HCT116 (cell line): ENCODE measurements around the gene TJP1. TPM values are rescaled to one million over a fixed set of nuclear protein-coding genes. Genes with fewer than 3 reads are reported as not detected.

Experiments
- ATAC-seq: fragments of 200-7000 bp; cut with Tn5 transposase; 2 replicates; pipeline ENCODE4 v1.9.1; 2020; ENCODE audit warnings: mild to moderate bottlenecking, moderate library complexity
- BruUV-seq: library from RNA; stranded (reverse); fragments of 400-500 nt; replicated peaks from 2 replicates; lab custom pipeline; 2021; lab: Mats Ljungman, UMichigan
- CTCF ChIA-PET: fragments of 300-600 bp; sonication (Branson Sonifier 250); formaldehyde crosslinking; loops from one replicate; lab custom pipeline; 2021; ENCODE audit warnings: antibody characterized with exemption; lab: Charles Lee
- POLR2A ChIA-PET: fragments of 300-600, 350-600 bp; sonication (Branson Sonifier 250); formaldehyde crosslinking; loops from one replicate; lab custom pipeline; 2021; ENCODE audit warnings: antibody characterized with exemption; lab: Charles Lee
- RAD21 ChIA-PET, 2 experiments: fragments of 300-600 bp; sonication (Branson Sonifier 250); formaldehyde crosslinking; loops; one replicate each; lab custom pipeline; 2023; ENCODE audit warnings: low total read pairs in 2 of 2; ENCODE audit not compliant: uncharacterized antibody in 2 of 2, unreplicated experiment in 2 of 2, low non-redundant PET in 1 of 2; lab: Charles Lee
- DNase-seq: peaks from one replicate; pipeline ENCODE4 v3.0.0-alpha.2; 2010; ENCODE audit warnings: low read depth, low spot score
- H2AFZ ChIP-seq: fragments of 200-600 bp; shearing (Covaris generic), sonication (generic); 2 replicates; pipeline ENCODE4 v1.6.1; 2017; ENCODE audit warnings: low read depth, mixed run types, mixed read lengths, antibody characterized with exemption, low read length; ENCODE audit not compliant: poor library complexity, severe bottlenecking
- H3K27ac ChIP-seq: 2 replicates; pipeline ENCODE4 v1.5.1; 2012; ENCODE audit warnings: low read depth, low read length
- H3K27me3 ChIP-seq: fragments of 200-600 bp; sonication (generic); 2 replicates; pipeline ENCODE4 v1.6.1; 2016; ENCODE audit warnings: mixed run types, low read length, mixed read lengths; ENCODE audit not compliant: insufficient read depth
- H3K36me3 ChIP-seq, 2 experiments: fragments of 200-500 bp in 1 of 2; fragments of 200-600 bp in 1 of 2; sonication (Bioruptor generic) in 1 of 2; sonication (generic) in 1 of 2; 2 replicates each; pipeline versions ENCODE4 v1.5.1 to v1.6.1; 2014 to 2016; ENCODE audit warnings: low read length in 2 of 2, inconsistent platforms in 1 of 2, mixed read lengths in 1 of 2, mixed run types in 1 of 2; ENCODE audit not compliant: insufficient read depth in 2 of 2, control insufficient read depth in 1 of 2
- H3K4me1 ChIP-seq, 2 experiments: fragments of 200-600 bp in 1 of 2; sonication (generic) in 1 of 2; 2 replicates each; pipeline versions ENCODE4 v1.5.1 to v1.6.1; 2012 to 2017; ENCODE audit warnings: low read length in 2 of 2, inconsistent platforms in 1 of 2, mild to moderate bottlenecking in 1 of 2, mixed read lengths in 1 of 2, mixed run types in 1 of 2, moderate library complexity in 1 of 2; ENCODE audit not compliant: insufficient read depth in 2 of 2, control insufficient read depth in 1 of 2
- H3K4me2 ChIP-seq: fragments of 200-600 bp; sonication (generic); 2 replicates; pipeline ENCODE4 v1.6.1; 2017; ENCODE audit warnings: mixed run types, low read length, mixed read lengths
- H3K4me3 ChIP-seq, 2 experiments: fragments of 200-600 bp in 1 of 2; sonication (generic) in 1 of 2; replicated peaks in 1 of 2; 2 replicates each; pipeline ENCODE4 v1.5.1; 2011 to 2016; ENCODE audit warnings: low read length in 2 of 2, control low read depth in 1 of 2, low read depth in 1 of 2, mild to moderate bottlenecking in 1 of 2, mixed read lengths in 1 of 2, mixed run types in 1 of 2
- H3K79me2 ChIP-seq: fragments of 200-600 bp; sonication (generic); 2 replicates; pipeline ENCODE4 v1.6.1; 2017; ENCODE audit warnings: mild to moderate bottlenecking, mixed run types, low read length, moderate library complexity, mixed read lengths; ENCODE audit not compliant: insufficient read depth
- H3K9ac ChIP-seq: fragments of 200-600 bp; sonication (generic); 2 replicates; pipeline ENCODE4 v1.6.1; 2016; ENCODE audit warnings: low read length, mixed read lengths
- H3K9me2 ChIP-seq: fragments of 200-600 bp; sonication (generic), shearing (Covaris generic); 2 replicates; pipeline ENCODE4 v1.6.1; 2017; ENCODE audit warnings: mixed run types, mild to moderate bottlenecking, moderate library complexity; ENCODE audit not compliant: insufficient read depth
- H3K9me3 ChIP-seq, 2 experiments: fragments of 200-500 bp in 1 of 2; fragments of 200-600 bp in 1 of 2; sonication (Bioruptor generic) in 1 of 2; sonication (generic) in 1 of 2; 2 replicates each; pipeline ENCODE4 v1.6.1; 2014 to 2017; ENCODE audit warnings: low read length in 2 of 2, mixed read lengths in 2 of 2, inconsistent platforms in 1 of 2, low read depth in 1 of 2, mild to moderate bottlenecking in 1 of 2, mixed run types in 1 of 2, moderate library complexity in 1 of 2; ENCODE audit not compliant: control insufficient read depth in 1 of 2, insufficient read depth in 1 of 2
- H4K20me1 ChIP-seq: fragments of 200-600 bp; sonication (generic), shearing (Covaris generic); 2 replicates; pipeline ENCODE4 v1.6.1; 2017; ENCODE audit warnings: mixed run types, mild to moderate bottlenecking, moderate library complexity; ENCODE audit not compliant: insufficient read depth
- CBX3 ChIP-seq: IDR thresholded peaks from 2 replicates; pipeline ENCODE4 v1.6.1; 2012; ENCODE audit warnings: low read depth
- CEBPB ChIP-seq: IDR thresholded peaks from 2 replicates; pipeline ENCODE4 v1.6.1; 2012; ENCODE audit warnings: low read depth
- CTCF ChIP-seq, 3 experiments: fragments of 200-600 bp in 1 of 3; sonication (generic) in 1 of 3; IDR thresholded peaks in 2 of 3; conservative IDR thresholded peaks in 1 of 3; 2 replicates each; pipeline ENCODE4 v1.5.1; 2012 to 2017; ENCODE audit warnings: low read depth in 2 of 3, low read length in 2 of 3, antibody characterized with exemption in 1 of 3, borderline replicate concordance in 1 of 3, control low read depth in 1 of 3, mild to moderate bottlenecking in 1 of 3, mixed read lengths in 1 of 3, mixed run types in 1 of 3, moderate library complexity in 1 of 3; ENCODE audit not compliant: insufficient read depth in 1 of 3
- ELF1 ChIP-seq: IDR thresholded peaks from 2 replicates; pipeline ENCODE4 v1.6.1; 2012; ENCODE audit warnings: low read depth, borderline replicate concordance
- JUND ChIP-seq: IDR thresholded peaks from 2 replicates; pipeline ENCODE4 v1.6.1; 2012
- POLR2AphosphoS5 ChIP-seq: IDR thresholded peaks from 2 replicates; pipeline ENCODE4 v1.6.1; 2011; ENCODE audit warnings: mild to moderate bottlenecking, low read depth, low read length, moderate library complexity
- SRF ChIP-seq: IDR thresholded peaks from 2 replicates; pipeline ENCODE4 v1.6.1; 2012; ENCODE audit warnings: low read depth
- YY1 ChIP-seq: IDR thresholded peaks from 2 replicates; pipeline ENCODE4 v1.6.1; 2011; ENCODE audit warnings: low read length, low read depth, moderate library complexity, mild to moderate bottlenecking; ENCODE audit not compliant: insufficient replicate concordance; ENCODE audit errors: extremely low read depth
- ZFX ChIP-seq: fragments of 450-650 bp; IDR thresholded peaks from 2 replicates; pipeline ENCODE4 v1.6.1; 2017
- ZNF274 ChIP-seq: fragments of 200-500 bp; sonication (Bioruptor generic); IDR thresholded peaks from 2 replicates; pipeline ENCODE4 v1.6.1; 2014; ENCODE audit warnings: mild to moderate bottlenecking, low read depth, low read length, inconsistent platforms
- intact Hi-C: fragments of 100-400 bp; cut with micrococcal nuclease; formaldehyde crosslinking; loops from 2 replicates; pipeline ENCODE4 v1.10.0; 2022
- total RNA-seq: library from RNA; stranded (reverse); gene quantifications from one replicate; pipeline ENCODE4 v1.2.1, GENCODE V29; 2021; ENCODE audit not compliant: unreplicated experiment

TJP1 gene
- total RNA-seq, 1 experiment from 2014 or later: 83.6 TPM

GRCh38 chr15:29652595-29652994 is 169.7 kb downstream of the TJP1 start:
- Histone ChIP-seq H4K20me1 (no peaks in the 10 kb centered on the region), H3K9ac (no peak overlapping the region), H3K27me3 (no peaks in the 10 kb centered on the region), H3K9me3 (no peaks in the 10 kb centered on the region), H3K79me2 (no peaks in the 10 kb centered on the region), H3K9me2 (no peaks in the 10 kb centered on the region), H2AFZ (no peak overlapping the region), H3K4me2 (no peak overlapping the region), H3K36me3 (no peaks in the 10 kb centered on the region), H3K4me3 (no peak overlapping the region), H3K4me1 (peaks cover 3 to 10% of the 10 kb centered on the region in 2 experiments; a peak in 3 of 4 replicates), H3K27ac (no peak overlapping the region)
- no peak for DNase-seq
- intact Hi-C loops: loop anchor here (5.0 kb wide), 1 partner anchor 35 kb away; no protein-coding TSS in a partner anchor
- RAD21 ChIA-PET: no interaction called here
- CTCF ChIA-PET: no interaction called here
- POLR2A ChIA-PET: no interaction called here
- BruUV-seq: no TSS peak
- TF ChIP-seq JUND (no peak), YY1 (no peak), ZNF274 (no peak), SRF (no peak), POLR2AphosphoS5 (no peak), CTCF (IDR thresholded peaks at IDR 0.05 in 2 of 3, conservative IDR thresholded peaks at IDR 0.05 in 1 of 3; ENCODE audit: borderline replicate concordance in 1 of 3, insufficient read depth in 1 of 3, low read depth in 2 of 3, low read length in 2 of 3) (no peak), CEBPB (no peak), CBX3 (no peak), ZFX (no peak), ELF1 (no peak)
- ATAC-seq: no peak
